IPS DF 4.7 (cell line): Measurements from ENCODE around the gene TLE3.

Experiments
- DNase-seq: peaks from one replicate; pipeline ENCODE4 v3.0.0-alpha.2; 2013; ENCODE audit warnings: low spot score; ENCODE audit errors: extremely low read depth

The TLE3 gene

DNA sequence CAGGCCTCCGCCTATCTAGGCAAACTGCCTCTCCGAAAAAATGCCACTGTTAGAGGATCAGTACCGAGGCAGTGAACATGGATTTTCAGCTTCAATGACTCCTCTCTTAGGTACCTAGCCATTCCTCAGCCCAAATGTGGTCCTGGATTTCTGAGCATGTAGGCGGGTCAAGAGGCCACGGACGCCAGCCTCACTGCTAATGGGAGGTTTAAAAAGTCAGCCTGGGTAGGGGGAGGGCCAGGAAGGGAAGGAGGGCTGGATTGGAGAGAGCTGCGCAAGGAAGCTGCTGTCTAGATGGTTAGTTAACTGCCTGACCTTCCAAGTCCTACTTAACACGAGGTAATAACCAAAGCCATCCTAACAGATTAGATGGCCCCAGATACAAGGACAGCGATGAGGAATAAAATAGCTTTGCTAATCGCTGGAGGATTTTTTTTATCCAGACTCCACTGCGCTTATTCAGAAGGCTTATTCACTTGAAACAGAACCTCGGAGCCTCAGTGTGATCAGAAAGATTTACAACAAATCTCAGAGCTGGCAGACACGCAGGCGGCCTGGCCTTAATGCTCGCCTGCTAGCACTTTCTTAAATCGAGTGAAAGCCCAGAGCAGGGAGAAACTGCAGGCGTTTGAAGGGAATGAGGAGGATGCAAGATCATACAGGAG is 34.3 kb downstream of the TLE3 start:
- DNase-seq: no peak

- DNase-seq: no peak
These were observed 35.3 kb downstream of the TLE3 start for GRCh38 chr15:70062321-70062956.

DNA sequence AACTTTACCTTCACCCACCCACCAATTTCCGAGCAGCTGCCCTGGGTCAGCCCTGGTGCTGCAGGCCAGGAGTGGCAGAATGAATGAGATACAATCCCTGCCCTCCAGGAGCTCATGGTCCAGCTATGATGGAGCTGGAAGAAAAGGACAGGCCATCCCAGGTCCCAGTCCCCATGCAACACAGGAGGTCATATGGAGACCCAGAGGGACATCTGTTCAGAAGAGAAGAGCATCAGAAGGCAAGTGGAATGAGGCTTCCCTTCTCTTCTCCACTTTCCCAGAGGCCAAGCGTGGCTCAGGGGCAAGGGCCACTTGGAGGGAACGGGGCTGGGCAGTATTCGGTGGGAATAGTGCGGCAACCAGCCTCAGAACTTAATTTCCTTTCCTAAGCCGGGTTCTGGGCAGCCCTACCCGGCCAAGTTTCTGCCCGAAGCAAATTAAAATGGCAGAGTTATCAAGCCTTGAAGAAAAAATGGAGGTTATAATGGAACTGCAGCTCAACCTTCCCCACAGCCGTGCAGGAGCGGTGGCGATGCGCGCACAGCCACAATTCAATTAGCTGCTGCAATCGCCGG is 35.9 kb downstream of the TLE3 start:
- DNase-seq: no peak

- DNase-seq: no peak
These were observed 36.8 kb downstream of the TLE3 start for GRCh38 chr15:70060993-70061305.

DNA sequence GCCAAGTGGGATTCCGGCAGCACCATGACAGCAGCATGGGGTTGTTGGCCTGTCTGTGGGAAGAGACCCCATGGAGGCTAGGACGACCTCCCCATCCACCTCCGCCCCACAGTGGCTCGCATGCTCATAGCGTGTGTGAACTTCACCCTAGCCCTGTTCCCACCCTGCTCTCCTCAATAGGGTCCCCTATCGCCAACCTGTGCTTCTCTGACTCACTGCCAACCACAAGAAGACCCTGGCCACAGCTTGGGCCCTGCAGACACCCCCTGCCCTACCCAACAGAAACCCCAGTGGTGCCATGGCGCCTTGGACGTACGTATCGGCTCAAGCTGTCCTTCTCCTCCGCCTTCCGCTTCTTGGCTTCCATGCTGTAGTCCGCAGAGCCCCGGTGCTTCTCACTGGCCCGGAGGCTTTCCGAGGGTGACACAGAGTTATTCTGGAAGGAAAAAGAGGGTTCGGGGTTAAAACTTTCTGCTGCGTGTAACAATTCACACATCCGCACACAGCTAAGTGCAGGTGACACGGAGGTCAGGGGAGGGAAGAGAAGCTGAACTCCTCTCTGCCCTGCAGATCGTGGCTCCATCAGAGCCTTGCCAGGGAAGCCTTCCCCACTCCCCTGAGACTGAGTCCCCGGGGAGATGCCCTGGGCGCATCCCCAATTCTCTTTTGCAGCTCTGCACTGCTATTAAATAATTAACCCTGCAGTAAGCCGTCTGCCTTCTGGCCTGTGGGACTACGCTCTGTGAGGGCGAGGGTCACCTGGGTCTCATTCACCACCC is 37.3 kb downstream of the TLE3 start:
- DNase-seq: no peak

- no peak for DNase-seq
These were observed 38.1 kb downstream of the TLE3 start for GRCh38 chr15:70059476-70060213.

- no peak for DNase-seq
These were observed 38.9 kb downstream of the TLE3 start for GRCh38 chr15:70058642-70059360.

GRCh38 chr15:70057931-70058641 is 39.6 kb downstream of the TLE3 start:
- no peak for DNase-seq

DNA sequence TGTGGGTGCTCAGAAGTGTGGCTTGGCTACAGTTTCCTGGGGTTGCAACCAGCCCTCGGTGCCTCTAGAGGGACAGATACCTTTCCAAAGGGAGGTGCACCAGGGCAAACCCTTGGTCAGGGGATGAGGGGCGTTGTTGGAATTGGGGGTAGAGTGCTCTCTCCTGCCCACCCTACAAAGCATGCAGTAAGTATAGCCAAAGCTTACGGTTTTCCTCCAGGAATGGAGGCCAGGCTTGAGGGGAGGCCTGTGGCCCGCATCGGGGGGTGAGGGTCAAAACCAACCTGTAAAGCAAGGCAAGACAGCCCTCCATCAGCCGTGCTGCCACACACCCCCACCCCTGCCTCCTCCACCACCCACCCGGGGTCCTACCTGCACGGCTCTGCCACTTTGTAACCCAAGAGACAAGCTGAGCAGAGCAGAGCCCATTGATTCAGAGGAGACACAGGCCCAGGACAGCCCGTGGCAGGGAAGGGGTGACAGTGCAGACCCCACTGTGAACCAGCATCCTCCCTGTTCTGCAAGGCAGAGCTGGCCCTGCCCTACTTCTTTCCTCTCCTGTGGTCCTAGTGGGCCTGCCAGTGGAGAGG is 41.5 kb downstream of the TLE3 start:
- DNase-seq: no peak

- no peak for DNase-seq
These were observed 42.1 kb downstream of the TLE3 start for GRCh38 chr15:70055601-70056051.

DNA sequence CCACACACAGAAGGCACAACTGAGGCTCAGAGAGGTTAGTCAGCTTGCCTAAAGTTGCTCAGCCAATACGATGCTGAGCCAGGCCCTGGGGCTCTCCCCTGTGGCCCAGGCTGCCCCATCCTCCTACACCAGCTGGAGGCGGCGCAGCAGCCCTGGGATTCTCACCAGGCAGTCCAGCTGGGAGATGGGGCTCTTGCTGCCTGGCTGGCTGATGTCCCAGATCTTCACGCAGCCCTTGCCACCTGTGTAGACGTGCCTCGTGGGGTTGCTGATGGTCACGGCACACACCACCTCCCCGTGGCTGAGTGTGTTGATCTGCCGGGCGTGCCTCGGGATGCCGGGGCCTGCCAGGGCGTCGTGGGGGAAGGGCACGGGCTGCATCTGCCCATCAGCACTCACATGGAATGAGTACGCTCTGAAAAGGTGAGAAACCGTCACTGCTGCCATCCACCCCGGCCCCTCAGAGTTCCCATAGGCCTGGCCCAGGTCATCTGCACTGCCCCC is 42.8 kb downstream of the TLE3 start:
- no peak for DNase-seq

- DNase-seq: no peak
These were observed 43.4 kb downstream of the TLE3 start for GRCh38 chr15:70054366-70054765.

DNA sequence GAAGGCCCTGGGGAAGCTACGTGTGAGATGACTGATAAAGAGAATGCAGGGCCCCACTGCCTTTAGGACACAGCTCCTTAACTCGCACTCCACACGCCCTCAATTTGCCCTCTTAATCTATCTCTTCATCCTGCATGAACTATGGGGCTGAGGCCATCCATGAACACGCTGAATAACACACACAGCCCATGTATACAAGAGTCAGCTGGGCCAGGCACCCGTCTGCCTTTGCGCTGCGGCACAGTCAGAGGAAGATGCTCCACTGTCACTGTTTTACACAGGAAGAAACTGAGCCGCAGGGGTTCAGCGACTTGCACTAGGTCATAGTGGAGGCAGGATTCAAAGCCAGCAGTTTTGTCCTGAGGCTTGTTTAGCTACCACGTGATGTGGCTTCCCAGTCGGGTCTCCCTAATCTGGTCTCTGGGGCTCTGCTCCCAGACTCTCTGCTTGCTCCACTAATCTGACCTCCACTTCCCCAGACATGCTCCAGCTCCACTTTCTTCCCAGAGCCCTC is 43.9 kb downstream of the TLE3 start:
- DNase-seq: no peak

DNA sequence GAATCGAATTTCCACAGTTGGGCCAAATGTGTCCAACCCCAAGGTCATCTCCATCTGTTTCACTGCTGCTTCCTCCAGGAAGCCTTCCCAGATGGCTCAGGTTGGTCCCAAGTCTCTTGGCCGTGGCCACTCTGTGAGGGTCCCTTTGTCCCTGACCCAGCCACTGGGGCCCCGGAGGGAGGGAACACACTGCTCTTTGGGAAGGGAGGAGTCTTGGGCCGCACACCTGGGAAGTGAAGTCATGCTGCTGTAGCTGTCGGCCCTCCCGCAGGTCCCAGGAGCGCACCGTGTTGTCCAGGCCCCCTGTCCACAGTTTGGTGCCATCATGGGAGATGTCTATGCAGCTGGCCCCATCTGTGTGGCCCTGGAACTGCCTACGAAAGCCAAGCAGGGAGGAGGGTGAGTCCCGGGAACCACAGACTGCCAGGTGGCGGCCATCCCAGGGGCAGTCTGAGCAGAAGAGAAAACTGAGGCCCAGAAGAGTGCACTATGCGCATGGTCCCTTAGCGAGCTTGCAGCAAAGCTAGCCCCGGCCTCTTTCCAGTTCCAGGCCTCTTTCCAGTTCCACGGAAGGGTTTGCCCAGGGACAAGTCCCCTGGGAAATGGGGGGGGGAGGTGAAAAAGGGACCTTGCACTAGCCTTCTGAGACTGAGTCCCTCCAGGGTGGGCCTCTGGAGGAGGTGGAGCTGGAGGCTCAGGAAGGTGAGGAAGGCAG is 44.6 kb downstream of the TLE3 start:
- no peak for DNase-seq

DNA sequence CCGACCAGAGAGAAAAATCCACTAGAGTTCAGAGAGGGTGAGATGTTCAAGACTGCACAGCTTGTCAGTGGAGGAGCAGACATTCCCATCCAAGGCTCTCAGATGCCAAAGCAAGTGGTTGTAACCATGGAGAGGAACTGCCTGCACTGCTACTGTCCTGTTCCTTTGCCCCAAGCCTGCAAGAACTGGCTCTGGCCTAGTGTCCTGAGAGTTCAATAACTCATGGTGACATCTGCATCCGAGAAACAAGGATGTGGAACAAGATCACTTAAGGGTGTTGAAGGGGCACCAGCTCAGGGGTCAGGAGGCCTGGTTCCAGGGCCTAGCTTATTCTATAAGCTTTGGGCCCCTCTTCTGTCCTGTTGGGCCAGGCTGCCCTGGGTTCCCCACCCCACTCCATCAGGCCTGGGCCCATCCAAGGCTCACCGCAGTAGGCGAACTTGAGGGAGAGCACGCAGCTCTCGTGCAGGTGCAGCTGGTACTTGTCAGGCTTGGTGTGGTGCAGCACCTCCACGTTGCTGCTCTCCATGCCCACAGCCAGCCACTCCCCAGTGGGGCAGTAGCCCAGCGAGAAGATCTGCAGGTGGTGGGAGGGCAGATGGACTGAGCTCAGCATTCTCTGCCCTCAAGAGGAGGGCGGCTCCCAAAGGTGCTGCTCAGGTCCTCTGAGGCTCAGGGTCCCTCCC is 45.6 kb downstream of the TLE3 start:
- no peak for DNase-seq

GRCh38 chr15:70050970-70051369 is 46.7 kb downstream of the TLE3 start:
- DNase-seq: no peak

GRCh38 chr15:70050441-70050840 is 47.3 kb downstream of the TLE3 start:
- no peak for DNase-seq

DNA sequence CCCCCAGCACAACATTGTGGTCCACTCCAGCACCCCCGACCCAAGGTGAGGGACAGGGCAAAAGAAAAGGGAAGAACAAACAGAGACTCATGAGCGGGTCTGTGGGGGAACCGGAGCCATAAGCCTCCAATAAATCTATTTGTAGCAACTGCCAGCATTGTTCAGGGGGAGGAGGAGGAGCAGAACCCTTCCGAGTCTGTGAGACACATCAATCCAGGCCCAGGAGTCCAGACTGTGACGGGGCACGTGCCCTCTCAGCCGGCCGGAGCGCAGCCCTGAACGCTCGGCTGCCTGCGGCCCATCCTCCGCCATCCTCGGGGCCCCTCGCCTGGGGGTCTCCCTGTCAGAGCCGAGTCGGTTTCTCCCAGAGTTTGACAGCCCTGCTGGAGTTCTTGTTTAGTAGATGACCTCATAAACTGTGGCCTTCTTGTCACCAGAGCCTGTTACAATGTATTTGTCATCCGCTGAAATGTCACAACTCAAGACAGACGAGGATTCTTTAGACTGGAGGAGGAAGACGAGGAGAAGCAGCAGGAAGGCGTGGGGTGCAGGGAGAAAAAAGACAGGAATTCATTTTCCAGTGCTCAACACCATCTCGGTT is 47.9 kb downstream of the TLE3 start:
- DNase-seq: no peak
